SK-MEL-5 (cell line): ENCODE measurements around the gene TSPAN15. TPM values are rescaled to one million over a fixed set of nuclear protein-coding genes. Genes with fewer than 3 reads are reported as not detected.

Source experiments
- DNase-seq: peaks from one replicate; pipeline ENCODE4 v3.0.0-alpha.2; 2016; ENCODE audit warnings: low read depth, low spot score
- in situ Hi-C: cut with HindIII; loops from 2 replicates; pipeline ENCODE4 v1.10.0; 2016; ENCODE audit warnings: low sequenced_read_pairs, high pct_unique_total_duplicates, low pct_unique_long_range_greater_than_20kb
- total RNA-seq: library from RNA; depleted of rRNA; stranded (reverse); fragments of >200 nt; shearing (Covaris generic); gene quantifications from 2 replicates; pipeline ENCODE4 v1.2.3, GENCODE V29; 2014

TSPAN15 gene
- total RNA-seq, 1 experiment from 2014 or later = 3.7 TPM

- in situ Hi-C loops = no loop called here
Measured at GRCh38 chr10:69490876-69491275, 39.6 kb downstream of the TSPAN15 start.

DNA sequence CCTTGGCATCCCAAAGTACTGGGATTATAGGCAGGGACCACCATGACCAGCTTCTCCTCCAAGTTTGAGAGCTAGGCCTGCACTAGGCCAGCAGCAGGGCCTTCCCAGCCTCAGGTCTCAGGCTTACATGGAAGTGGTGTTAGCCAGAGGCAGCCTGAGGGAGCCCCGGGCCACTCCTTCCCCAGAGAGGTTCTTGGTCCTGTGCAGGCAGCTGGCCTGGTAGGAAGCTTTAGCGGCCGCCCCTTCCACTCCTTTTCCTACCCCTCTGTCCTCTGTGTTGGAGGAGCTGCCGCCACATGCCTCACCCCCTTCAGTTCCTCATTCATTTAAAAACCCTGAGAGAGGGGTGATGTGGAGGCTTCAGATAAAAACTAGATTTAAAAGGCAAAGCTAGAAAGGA is 40.3 kb downstream of the TSPAN15 start:
- in situ Hi-C loops = no loop called here
- DNase-seq = no peak

More at GRCh38 chr10:69490876-69491275, 39.6 kb downstream of the TSPAN15 start:
- DNase-seq = no peak

DNA sequence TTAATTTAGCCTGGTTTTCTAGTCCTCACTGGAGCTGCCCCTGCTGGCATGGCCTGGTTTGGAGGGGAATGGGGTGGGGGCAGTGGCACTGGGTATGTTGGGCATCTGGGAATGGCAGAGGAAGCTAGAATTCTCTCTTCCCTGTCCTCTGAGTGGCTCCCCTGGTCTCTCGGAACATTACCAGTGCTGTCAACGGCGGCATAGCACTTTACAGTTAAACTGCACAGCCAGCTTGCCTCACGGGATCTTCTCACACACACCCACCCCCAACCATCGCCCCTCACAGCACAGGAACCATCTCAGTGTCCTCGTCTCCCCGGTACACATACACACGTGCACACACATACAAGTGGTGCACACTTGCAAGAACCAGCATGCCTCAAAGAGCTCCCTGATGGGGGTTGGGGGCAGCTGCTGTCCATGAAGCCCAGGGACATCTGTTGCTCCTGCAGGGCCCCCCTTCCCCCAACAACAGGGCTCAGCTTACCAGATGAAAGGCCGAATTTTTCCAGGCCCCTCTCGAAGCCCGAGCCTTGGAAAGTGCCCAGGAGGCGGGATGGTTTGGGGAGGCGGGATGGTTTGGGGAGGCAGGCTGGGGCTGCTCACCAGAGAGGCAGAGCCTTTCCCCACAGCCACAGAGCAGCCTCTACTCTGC is 41.0 kb downstream of the TSPAN15 start:
- no peak for DNase-seq
- in situ Hi-C loops = no loop called here

GRCh38 chr10:69492746-69493462 is 41.6 kb downstream of the TSPAN15 start:
- in situ Hi-C loops = no loop called here
- no peak for DNase-seq

DNA sequence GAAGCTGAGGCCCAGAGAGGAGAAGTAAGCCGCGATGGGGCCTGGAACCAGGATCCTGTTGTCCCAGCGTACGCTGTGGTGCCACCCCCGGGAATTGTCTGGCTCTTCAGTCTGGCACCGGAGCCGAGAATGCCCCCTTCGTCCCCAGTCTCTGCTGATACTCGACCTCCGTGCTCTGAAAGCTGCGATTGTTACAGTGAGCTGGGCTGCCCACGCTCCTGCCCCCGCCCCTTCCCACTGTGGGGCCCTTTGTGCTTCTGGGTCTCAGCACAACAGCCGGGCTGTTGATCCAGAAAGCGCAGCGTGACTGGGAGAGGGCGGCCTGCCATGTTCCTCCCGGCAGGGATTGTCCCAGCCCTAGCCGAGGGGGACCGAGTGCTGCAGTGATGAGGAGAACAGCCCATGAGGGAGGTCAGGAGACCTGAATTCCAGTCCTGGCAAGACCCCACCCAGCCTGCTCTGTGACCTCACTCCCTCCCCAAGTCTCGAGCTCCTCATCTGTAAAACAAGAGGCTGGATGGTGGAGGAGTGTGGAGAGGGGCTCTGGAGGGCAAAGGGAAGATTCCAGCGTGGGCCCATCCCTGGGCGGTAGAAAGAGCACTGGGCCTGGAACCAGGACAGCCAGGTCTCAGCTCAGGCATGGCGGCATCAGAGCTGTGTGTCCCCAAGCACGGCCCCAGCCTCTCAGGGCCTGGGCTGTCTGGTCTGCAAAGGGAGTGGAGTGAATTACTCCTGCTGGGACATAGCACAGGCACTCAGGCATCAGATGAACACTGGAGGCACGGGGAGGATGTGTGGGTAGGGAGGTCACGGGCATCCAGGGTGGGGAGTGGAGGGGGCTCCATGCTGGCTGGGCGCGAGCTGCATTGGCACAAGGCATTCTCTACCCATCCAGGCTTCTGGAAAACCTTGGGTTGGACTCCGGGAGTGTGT is 43.6 kb downstream of the TSPAN15 start:
- in situ Hi-C loops = no loop called here
- peak; percentile 85 for DNase-seq

DNA sequence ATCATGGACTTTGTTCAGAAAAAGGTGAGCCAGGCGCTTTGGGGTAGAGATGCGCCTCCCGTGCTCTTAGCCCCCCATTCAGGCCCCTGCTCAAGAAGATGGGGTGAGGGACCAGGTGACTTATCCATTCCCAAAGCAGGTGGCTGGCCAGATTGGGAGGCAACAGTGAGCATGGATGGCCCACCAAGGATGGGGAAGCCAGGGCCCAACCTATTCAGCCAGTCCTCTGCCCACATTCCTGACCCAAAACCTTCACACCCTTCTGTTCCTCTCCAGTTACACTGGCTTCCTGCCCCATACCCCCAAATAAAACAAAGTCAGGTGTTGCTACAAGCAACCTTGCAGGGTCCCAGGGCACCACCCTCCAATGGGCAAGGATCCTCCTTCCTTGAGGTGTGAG is 44.4 kb downstream of the TSPAN15 start:
- no peak for DNase-seq
- in situ Hi-C loops = no loop called here

GRCh38 chr10:69496352-69497230 is 45.3 kb downstream of the TSPAN15 start:
- in situ Hi-C loops = no loop called here
- no peak for DNase-seq

DNA sequence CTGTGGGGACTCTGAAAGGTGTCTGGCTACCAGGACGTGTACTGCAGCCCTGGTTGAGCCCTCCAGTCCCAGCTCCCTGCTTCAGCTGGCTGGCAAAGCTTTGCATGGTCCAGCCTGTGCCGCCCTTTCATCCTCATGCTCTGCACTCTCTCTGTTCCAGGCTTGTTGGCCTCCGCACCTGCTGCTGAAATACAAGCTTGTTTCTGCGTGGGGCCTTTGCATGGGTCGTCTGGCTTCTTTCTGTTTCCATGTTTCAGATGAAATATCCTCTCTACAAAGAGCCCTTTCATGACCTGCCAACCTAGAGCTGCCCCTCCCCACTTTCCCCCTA is 45.9 kb downstream of the TSPAN15 start:
- no peak for DNase-seq
- in situ Hi-C loops = no loop called here

- in situ Hi-C loops = no loop called here
- DNase-seq = no peak
Measured at GRCh38 chr10:69497611-69498390, 46.5 kb downstream of the TSPAN15 start.

- DNase-seq = no peak
- in situ Hi-C loops = no loop called here
Measured at GRCh38 chr10:69498711-69499471, 47.6 kb downstream of the TSPAN15 start.

- in situ Hi-C loops = no loop called here
- no peak for DNase-seq
Measured at GRCh38 chr10:69499726-69500689, 48.7 kb downstream of the TSPAN15 start.

- DNase-seq = no peak
- in situ Hi-C loops = no loop called here
Measured at GRCh38 chr10:69500864-69501468, 49.7 kb downstream of the TSPAN15 start.

DNA sequence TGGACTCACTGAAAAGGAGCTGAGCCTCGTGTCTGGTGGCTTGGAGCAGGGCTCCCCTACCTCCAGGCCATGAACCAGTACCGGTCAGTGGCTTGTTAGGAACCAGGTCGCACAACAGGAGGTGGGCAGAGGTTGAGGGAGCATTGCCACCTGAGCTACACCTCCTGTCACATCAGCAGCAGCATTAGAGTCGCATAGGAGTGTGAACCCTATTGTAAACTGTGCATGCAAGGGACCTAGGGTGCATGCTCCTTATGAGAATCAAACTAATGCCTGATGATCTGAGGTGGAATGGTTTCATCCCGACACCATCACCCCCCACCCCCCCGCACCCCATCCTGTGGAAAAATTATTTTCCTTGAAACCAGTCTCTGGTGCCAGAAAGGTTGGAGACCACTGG is 50.4 kb downstream of the TSPAN15 start:
- in situ Hi-C loops = no loop called here
- DNase-seq = no peak

DNA sequence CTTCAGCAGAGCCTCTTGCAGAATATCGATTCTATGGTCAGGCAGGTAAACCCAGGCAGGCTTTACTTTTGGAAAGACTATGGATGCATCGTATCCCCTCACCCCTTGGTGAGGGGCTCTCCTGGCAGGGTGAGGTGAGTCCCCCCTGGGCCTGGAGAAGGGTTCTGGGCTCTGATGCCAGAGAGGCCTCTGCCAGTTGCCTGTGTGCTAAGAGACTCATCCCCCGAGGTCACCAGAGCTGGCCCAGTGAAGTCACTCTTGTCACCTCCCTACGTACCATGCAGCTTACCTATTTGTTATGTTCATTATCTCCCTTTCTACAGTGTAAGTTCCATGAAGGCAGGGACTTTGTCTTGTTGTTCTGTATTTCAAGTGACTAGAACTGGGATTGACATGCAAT is 51.3 kb downstream of the TSPAN15 start:
- no peak for DNase-seq
- in situ Hi-C loops = no loop called here
